ENCODE results near the gene CCDC69.
A peak's percentile ranks its signal among the peaks of the same experiment; 100 is the strongest.
"Not testable (repeated sequence)": the region's sequence is repeated elsewhere in the genome, so short reads cannot be mapped to it uniquely, and the experiment has no call there.

CCDC69 gene, protein sequence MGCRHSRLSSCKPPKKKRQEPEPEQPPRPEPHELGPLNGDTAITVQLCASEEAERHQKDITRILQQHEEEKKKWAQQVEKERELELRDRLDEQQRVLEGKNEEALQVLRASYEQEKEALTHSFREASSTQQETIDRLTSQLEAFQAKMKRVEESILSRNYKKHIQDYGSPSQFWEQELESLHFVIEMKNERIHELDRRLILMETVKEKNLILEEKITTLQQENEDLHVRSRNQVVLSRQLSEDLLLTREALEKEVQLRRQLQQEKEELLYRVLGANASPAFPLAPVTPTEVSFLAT

DNA sequence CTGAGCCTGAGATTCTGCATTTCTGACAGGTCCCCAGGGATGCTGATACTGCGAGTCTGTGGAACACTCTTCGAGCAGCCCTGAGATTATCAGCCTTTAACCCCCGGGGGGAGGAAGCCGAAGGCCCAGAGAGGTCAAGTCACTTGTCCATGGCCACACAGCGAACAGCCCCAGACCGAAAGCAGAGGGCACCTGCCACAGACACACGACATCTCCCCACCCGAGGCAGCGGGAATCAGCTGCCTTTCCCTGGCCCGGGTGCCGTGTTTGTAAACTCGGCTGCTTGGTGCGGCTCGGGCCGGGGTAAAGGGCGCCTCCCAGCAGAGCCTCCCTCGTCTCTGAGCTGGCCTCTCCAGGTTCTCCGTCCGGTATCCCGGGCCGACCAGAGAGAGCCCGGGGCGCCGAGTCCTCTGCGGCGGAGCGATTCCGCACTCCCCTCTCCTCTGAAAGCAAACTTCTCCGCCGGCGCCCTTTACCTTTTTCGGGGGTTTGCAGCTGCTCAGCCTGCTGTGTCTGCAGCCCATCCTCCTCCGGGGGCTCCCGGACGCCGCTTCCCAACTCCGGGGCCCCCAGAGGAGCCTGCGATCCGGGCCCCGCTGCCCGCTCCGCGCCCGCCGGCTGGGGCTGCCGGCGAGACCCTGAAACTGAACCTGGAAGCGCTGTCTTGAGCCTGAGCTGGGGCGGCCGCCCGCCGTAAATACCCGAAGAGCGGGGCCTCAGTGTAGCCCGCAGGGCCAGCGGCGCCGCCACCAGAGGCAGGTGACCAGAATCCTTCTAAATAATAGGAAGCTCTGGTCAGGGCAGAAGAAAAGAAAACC lies at the start of gene CCDC69:
Gene CCDC69 (minus strand): TSS at position 646 of the 818 bp plus-strand sequence. CDS start 122 bp downstream, at position 524.
- DNase-seq (ENCODE audit: low spot score): peak; percentile 27

DNA sequence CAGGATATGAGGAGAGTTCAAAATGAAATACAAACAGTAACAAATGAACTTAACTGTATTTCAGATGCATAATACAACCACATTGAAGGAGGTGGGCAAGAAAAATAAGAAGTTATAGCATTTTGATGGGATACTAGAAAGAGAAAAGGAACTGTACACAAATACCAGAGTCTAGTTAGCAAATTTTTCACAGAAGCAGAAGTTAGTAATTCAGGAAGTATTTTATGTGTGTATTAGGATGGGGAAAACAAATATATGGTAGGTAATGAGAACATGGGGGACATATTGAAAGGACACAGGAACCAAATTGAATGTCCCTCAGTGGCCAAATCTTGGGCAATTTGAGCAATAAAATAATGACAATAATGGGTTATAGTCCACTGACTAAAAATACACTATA lies 47.4 kb upstream of the CCDC69 start:
- no peak for DNase-seq (ENCODE audit: low spot score)

DNA sequence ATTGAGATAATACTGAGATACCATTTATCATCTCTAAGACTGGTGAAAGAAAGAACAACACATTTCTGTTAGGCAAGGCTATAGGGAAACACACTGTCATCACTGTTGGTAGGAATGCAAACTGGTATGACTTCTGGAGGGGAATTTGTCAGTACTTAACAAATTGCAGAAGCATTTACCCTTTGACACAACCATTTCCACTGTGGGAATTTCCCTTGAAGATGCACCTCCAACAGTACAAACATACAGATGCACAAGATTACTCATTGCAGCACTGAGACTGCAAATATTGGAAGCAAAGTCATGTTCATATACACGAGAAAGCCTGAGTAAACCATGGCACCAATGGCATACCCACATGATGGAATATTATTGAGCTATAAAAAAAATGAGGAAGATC lies 46.7 kb upstream of the CCDC69 start:
- no peak for DNase-seq (ENCODE audit: low spot score)

DNA sequence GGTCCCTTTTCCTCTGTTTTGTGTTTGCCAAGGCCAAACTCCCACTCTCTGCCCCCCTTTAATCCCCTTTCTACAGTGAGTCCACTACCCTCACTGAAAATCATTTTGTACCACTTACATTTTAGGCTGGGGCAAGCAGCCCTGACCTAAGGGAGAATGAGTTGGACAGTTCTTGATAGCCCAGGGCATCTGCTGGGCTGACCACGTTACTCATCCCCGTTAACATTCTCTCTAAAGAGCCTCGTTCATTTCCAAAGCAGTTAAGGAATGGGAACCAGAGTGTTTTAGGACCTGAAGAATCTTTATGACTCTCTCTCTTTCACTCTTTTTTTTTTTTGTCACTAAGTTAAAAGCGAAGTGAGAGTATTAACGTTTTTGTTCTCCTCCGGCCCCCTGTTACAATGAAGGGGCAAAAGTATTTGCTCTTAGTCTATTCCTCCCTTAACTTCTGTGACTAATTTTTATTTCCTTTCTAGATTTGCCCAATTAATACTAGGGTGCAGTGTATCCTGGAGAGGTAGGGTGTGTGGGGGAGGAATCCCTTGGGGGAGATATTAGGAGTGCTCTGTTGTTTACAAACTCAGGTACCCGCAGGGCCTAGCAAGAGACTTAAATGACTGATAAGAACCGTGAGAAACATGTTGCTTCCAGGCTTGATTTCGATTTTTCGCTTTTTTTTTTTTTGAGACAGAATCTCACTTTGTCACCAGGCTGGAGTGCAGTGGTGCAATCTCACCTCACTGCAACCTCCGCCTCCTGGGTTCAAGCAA lies 43.8 kb upstream of the CCDC69 start:
- DNase-seq (ENCODE audit: low spot score): no peak

DNA sequence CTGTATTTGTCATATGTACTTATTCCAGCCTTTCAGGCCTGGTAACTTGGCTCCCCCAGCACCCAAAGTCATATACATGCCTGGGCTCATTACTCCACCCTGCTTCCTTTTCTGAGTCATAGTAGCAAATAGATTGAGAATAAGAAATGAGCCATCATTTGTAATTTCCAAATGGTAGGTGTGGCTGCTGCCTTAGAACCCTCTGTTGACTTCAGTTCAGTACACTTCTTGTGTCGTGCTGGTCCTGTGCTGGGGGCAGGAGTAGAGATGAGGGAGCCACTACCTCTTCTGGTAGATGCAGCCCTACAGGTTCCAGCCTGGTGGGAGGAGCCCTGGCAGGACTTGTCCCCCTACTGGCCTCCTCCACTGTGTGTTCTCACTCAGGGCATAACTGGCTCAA lies 40.2 kb upstream of the CCDC69 start:
- no peak for DNase-seq (ENCODE audit: low spot score)

DNA sequence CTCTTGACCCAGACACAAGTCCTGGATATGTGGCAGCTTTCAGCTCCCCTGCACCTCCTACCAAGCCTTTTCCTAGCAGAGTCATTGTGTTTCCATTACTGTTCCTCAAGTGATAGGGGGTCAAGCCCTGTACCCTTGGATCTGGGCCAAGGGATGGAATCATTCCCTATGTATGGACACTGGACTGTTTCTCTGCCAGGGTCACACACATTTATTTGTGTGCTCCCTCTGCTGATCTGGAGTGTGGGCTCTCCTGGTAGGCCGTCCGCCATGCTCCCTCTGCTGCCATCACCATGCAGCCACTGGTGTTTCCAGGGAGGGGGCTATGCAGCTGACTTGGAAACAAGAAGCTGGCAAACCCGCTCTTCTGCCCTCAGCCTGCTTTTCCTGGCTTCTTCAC lies 38.6 kb upstream of the CCDC69 start:
- no peak for DNase-seq (ENCODE audit: low spot score)

DNA sequence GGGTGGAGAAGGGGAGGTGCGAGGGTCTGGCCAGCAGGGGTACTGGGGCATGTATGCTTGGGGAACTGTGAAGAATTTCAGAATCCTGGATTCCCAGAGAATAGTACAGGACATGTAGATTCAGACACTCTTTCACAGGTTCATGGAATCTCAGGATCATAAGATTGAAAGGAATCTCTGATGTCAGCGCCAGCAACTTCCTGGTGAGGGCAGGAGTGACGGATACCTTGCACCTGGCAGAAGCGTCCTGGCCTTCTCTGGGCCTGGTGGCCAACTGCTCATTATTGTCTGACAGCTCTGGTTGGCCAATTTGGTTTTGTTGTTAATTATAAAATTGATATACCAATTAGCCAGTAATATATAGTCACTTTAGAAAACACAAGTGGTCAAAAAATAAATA lies 36.0 kb upstream of the CCDC69 start:
- DNase-seq (ENCODE audit: low spot score): no peak

DNA sequence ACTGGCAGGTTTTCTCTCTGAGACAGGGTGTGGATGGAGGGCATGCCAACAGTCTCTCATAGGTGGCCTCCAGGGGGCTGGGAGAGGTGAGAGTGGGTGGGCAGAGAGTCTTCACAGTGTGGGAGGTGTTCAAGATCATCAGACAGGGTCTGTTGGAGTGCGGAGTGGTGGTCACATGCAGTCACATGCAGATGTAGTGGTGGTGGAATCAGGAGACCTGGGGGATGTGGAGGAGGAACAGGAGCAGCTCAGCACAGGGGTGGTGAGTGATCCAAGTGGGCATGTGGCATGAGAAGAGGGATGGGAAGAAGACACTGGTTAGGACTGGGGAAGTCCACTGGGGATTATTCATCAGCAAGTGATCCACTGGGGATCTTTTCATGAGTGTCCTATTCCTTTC lies 34.9 kb upstream of the CCDC69 start:
- no peak for DNase-seq (ENCODE audit: low spot score)

DNA sequence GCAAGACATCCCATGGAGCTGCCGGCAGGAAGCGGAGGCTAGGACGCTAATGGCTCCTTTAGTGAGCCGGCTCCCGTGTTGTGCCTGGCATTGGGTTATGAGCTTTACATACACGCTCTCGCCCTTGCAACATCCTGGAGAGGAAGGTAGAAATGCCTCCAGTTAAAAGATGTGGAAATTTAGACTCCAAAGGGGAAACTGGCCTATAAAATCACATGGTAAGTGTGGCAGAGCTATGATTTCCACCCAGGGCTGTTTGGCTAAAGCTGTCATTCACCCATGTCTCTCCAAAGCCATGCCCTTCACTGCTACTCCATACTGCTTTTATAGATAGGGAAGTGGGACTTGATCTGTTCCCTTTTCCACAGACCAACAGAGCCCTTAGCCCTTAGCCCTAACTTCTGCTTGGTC lies 34.3 kb upstream of the CCDC69 start:
- DNase-seq (ENCODE audit: low spot score): no peak

DNA sequence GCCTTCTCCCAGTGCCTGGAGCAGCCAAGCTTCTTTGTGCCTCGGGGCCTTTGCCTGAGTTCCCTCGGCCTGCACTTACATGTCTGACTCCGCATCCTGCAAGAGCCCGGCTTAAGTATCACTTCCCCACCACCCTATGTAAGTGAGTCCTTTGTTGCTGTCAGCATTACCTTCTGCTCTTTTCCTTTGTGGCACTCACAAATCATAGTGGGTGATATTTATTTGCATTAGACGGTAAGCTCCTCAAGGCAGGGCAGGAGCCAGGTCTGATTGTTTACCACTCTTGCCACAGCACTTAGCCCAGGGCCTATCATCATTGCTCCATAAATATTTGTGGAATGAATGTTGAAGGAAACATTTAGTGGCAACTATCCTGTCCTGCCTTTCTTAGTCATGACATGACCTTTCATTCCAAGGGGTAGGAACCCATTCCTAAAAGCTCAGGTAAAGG lies 33.9 kb upstream of the CCDC69 start:
- DNase-seq (ENCODE audit: low spot score): no peak

DNA sequence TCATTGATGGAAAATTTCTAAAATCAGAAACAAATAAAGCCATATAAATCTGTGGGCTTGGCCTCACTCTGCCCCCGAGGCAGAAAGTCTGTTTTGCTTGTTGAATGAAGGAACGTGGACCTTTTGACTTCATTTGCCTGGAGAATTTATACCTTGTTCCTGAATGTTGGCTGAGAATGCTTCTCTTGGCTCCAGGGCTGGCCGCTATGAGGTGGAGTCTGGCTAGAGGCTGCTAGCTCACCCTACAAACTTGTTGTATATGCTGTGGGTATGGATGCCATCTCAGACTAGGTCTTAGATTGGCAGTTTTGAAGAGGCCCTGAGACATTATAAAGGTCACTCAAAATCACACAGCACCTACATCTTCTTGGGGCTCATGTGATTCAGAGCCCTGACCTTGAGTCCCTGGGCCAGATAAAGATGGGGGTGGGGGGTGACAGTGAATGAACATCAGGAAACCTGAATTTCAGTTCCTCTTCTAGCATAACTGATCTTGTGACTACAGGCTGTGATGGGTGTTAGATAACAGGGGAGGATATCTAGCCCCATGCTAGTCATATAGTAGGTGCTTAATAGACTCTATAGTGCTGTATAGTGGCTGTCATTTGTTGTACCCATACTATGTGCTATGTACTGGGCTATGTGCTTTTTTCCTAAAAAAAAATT lies 31.9 kb upstream of the CCDC69 start:
- DNase-seq (ENCODE audit: low spot score): no peak

DNA sequence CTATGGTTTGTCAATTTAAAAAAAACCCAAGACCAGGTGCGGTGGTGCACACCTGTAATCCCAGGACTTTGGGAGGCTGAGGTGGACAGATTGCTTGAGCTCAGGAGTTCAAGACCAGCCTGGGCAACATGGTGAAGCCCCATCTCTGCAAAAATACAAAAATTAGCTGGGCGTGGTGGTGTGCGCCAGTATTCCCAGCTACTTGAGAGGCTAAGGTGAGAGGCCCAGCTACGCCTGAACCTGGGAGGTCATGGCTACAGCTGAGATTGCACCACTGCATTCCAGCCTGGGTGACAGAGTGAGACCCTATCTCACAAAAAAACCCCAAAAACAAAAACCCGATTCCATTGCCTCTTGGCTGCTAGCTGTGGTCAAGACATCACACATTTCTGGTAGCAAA lies 31.1 kb upstream of the CCDC69 start:
- not testable (repeated sequence) for DNase-seq (ENCODE audit: low spot score)

DNA sequence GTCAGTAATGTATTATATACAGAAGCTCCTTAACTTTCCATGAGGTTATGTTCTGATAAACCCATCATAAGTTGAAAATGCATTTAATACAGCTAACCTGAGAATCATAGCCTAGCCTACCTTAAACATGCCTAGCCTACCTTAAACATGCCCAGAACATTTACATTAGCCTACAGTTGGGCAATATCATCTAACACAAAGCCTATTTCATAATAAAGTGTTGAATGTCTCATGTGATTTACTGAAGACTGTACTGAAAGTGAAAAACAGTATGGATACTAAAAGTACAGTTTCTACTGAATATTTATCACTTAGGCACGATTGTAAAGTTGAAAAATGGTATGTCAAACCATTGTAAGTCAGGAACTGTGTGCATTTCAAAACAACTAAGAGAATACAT lies 30.7 kb upstream of the CCDC69 start:
- no peak for DNase-seq (ENCODE audit: low spot score)

DNA sequence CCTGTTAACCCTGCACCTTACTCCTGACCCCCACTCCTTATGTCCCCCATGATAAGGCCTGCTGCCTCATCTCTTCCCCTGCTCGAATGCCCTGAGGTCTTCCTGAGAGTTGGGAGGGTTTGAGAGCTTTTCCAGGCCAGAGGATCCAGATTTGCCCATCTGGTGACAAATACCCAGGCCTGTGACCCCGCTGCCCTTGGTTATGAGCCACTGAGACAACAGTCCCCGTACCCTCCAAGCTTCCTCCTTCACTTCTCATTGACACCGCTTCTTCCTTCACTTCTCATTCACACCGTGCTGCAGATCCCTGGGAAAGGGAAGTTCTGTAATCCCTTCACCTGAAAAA lies 29.7 kb upstream of the CCDC69 start:
- DNase-seq (ENCODE audit: low spot score): no peak

DNA sequence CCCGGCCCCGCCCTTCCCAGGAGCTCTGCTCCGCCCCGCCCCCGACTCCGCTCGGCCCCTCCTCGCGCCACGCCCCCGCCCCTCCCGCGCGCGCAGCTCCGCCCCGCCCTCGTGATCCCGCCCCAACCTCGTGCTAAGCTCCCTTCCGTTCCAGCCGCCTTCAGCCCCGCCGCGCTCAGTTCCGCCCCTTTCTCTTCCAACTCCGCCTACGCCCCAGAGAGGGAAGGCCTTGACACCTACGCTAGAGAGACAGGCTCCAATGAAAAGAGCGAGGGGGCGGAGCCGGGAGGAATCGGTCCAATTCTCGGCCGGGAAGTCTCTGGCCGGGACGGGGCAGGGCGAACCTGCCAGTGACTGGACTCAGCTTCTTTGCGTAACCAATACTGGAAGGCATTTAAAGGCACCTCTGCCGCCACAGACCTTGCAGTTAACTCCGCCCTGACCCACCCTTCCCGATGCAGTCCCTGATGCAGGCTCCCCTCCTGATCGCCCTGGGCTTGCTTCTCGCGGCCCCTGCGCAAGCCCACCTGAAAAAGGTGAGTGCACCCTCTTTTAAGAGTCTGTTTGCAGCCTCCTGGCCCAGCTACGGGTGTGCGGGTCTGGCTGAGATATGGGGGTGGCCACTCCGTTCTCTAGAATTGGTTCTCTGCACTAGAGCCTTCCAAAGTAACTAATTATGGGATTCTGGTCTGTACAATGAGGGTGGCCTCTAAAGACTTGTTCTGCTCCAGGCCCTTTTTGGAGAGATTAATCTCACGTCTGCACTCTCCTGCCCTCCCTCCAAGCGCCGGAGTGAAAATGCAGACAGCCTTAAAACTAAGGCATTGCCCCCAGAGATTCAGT lies 29.1 kb upstream of the CCDC69 start, which contains the start of gene GM2A:
Gene GM2A (plus strand): TSS at position 424 of the 843 bp plus-strand sequence. CDS start 32 bp downstream, at position 456.
- DNase-seq (ENCODE audit: low spot score): peak; percentile 100

DNA sequence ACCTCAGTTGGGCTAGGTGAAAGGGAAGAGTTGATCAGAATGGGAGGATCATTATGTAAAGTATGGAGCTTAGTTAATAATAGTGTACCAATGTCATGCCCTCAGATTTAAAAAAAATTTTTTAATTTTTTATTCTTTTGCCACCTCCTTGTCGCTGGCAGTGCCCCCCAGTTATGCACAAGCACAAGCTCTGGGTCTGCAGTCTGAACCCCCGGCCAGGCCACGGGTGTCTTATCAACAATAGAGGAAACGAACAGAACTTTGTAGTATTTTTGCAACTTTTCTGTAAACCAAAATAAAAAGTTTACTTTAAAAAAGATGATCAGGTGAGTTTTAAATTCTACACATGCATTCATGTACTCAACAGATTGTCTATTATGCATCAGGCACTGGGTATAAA lies 27.7 kb upstream of the CCDC69 start:
- DNase-seq (ENCODE audit: low spot score): no peak

DNA sequence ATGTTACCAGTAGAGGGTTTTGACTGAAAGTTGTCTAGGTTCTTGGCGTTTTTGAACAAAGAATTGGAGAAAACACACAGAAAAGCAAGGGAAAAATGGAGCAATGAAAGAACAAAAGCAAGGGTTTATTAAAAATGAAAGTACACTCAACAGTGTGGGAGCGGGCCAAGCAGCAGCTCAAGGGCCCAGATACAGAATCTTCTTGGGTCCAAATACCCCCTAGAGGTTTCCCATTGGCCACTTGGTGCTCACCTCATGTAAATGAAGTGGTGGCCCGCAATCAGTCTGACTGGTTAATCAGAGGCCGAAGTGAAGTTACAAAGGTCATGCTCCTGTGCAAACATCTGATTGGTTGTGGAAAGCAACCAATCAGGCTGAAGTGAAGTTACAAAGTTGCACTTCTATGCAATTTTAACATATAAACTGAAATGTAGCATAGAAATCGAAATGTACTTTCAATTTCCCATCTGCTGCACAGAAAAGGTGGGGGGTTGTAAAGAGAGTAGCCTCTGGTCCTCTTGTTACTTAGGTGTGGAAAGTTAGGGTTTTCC lies 27.2 kb upstream of the CCDC69 start:
- no peak for DNase-seq (ENCODE audit: low spot score)

DNA sequence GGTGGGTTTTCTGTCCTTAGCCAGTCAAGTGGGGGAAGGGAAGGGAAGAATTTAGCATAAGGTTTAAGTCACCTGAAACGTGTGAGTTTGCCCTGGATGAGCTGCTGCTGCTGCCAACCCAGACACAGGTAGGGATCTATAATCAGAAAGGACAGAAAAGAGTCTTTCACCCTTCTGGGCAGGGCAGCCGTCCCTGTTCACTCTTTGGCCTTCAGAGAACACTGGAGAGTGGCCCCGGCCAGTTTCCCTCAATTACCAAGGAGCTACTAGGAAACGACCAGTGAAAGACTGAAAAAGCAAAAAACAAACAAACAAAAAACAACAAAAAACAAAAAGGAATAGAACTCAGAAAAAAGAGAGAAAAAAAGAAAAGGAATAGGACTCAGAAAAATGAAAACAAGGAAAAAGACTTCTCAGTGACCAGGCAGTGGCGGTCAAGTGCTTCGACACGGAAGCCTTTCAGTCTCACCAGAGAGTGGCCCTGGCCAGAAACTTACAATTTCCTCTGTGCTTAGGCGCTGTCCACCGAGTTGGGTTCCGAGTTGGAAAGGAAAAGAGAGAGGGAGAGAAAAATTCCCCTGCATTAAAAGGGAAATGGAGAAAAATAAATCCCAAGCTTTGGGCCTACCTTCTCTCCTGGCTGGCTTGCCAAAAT lies 26.6 kb upstream of the CCDC69 start:
- DNase-seq (ENCODE audit: low spot score): no peak

DNA sequence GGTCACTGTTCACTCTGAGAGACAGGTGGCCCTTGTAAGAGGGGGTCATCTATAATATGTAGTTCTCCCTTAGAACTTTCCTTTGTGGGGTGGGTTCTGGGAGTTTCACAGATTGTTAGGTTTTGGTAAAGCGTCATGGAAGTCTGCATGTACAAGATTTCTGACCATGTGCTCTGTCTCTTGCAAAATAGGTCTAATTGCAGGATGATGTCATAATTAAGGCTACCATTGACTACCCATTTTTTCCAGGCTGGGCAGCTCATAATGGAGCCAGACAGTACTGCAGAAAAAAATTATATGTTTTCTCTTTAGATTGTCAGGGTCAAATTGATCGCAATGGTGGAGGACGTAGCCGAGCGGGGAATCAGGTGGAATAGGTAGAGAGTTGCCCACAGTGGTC lies 25.4 kb upstream of the CCDC69 start:
- DNase-seq (ENCODE audit: low spot score): no peak

DNA sequence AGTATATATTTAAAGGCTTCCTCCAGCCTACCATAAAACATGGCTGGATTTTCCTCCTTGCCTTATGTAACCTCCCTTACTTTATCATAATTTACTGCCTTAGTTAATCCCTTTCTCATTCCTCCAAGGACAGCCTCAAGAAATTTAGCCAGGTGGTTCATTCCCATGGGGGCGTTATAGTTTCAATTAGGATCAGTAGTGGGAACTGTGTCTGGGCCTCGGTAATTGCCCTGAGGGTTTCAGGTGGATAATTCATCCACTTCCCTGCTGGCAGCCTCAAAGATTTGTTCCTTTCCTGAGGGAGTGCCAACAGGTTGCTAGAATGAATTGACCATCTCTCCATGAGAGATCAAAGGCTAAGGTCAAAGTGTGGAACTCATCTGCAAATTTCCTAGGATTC lies 24.8 kb upstream of the CCDC69 start:
- DNase-seq (ENCODE audit: low spot score): no peak
